CD4-positive, alpha-beta T cell treated with Interleukin-10 for 1 hour (primary cell): Measurements from ENCODE around the gene MANBA.
"Not testable (repeated sequence)": the region's sequence is repeated elsewhere in the genome, so short reads cannot be mapped to it uniquely, and the experiment has no call there.

ENCODE experiments used
- DNase-seq: peaks from one replicate; pipeline ENCODE4 v3.0.0-alpha.2; 2020

MANBA gene

GRCh38 chr4:102667001-102667400 is 93.8 kb downstream of the MANBA start:
- no peak for DNase-seq

- DNase-seq, result no peak
Observed at GRCh38 chr4:102665527-102665926, 95.2 kb downstream of the MANBA start.

GRCh38 chr4:102663073-102663472 is 97.7 kb downstream of the MANBA start:
- no peak for DNase-seq

- no peak for DNase-seq
Observed at GRCh38 chr4:102657206-102657605, 103.6 kb downstream of the MANBA start.

- DNase-seq, result no peak
Observed at GRCh38 chr4:102647117-102647516, 113.7 kb downstream of the MANBA start.

- DNase-seq, result no peak
Observed at GRCh38 chr4:102642631-102643298, 118.0 kb downstream of the MANBA start.

GRCh38 chr4:102641793-102642192 is 119.0 kb downstream of the MANBA start:
- no peak for DNase-seq

GRCh38 chr4:102640669-102641068 is 120.1 kb downstream of the MANBA start:
- DNase-seq, result no peak

GRCh38 chr4:102639598-102639997 is 121.2 kb downstream of the MANBA start:
- DNase-seq, result no peak

- DNase-seq, result no peak
Observed at GRCh38 chr4:102638621-102639020, 122.1 kb downstream of the MANBA start.

- no peak for DNase-seq
Observed at GRCh38 chr4:102637391-102637790, 123.4 kb downstream of the MANBA start.

GRCh38 chr4:102633100-102633499 is 127.7 kb downstream of the MANBA start:
- no peak for DNase-seq

GRCh38 chr4:102632241-102633065 is 128.3 kb downstream of the MANBA start:
- no peak for DNase-seq

- DNase-seq, result no peak
Observed at GRCh38 chr4:102631616-102632015, 129.2 kb downstream of the MANBA start.

- DNase-seq, result no peak
Observed at GRCh38 chr4:102629673-102630072, 131.1 kb downstream of the MANBA start.

- no peak for DNase-seq
Observed at GRCh38 chr4:102627831-102628523, 132.8 kb downstream of the MANBA start.

GRCh38 chr4:102625232-102625930 is 135.4 kb downstream of the MANBA start:
- peak; percentile 85 for DNase-seq

- no peak for DNase-seq
Observed at GRCh38 chr4:102624505-102624904, 136.3 kb downstream of the MANBA start.

- DNase-seq, result no peak
Observed at GRCh38 chr4:102623622-102624021, 137.1 kb downstream of the MANBA start.

- peak; percentile 43 for DNase-seq
Observed at GRCh38 chr4:102620697-102621497, 139.9 kb downstream of the MANBA start.

GRCh38 chr4:102619776-102620631 is 140.8 kb downstream of the MANBA start:
- not testable (repeated sequence) for DNase-seq
